Mesothelial cell of epicardium (in vitro differentiated cells): ENCODE measurements around the gene BCAN. TPM values are rescaled to one million over a fixed set of nuclear protein-coding genes. Genes with fewer than 3 reads are reported as not detected.
A peak's percentile ranks its signal among the peaks of the same experiment; 100 is the strongest.

Source experiments
- DNase-seq, 2 experiments: peaks; one replicate each; pipeline ENCODE4 v3.0.0; 2021; ENCODE audit warnings: low spot score in 2 of 2; ENCODE audit not compliant: unreplicated experiment in 2 of 2
- H3K27ac Mint-ChIP-seq: 2 replicates; pipeline ENCODE4 v1.8.0; 2021; ENCODE audit warnings: mixed read lengths
- H3K27me3 Mint-ChIP-seq: 2 replicates; pipeline ENCODE4 v1.8.0; 2021; ENCODE audit warnings: low read depth, mixed read lengths
- H3K36me3 Mint-ChIP-seq: 2 replicates; pipeline ENCODE4 v1.8.0; 2021; ENCODE audit warnings: mixed read lengths
- H3K4me1 Mint-ChIP-seq: 2 replicates; pipeline ENCODE4 v1.8.0; 2021; ENCODE audit warnings: mixed read lengths
- H3K4me3 Mint-ChIP-seq: 2 replicates; pipeline ENCODE4 v1.8.0; 2021; ENCODE audit warnings: mild to moderate bottlenecking, moderate library complexity, mixed read lengths
- H3K9me3 Mint-ChIP-seq: 2 replicates; pipeline ENCODE4 v1.8.0; 2021; ENCODE audit warnings: mixed read lengths
- CTCF ChIP-seq: fragments of 200-600 bp; sonication (generic); IDR thresholded peaks from one replicate; pipeline ENCODE4 v1.5.0; 2021; ENCODE audit warnings: antibody characterized with exemption; ENCODE audit not compliant: unreplicated experiment
- total RNA-seq: library from RNA; stranded (reverse); gene quantifications from 3 replicates; pipeline ENCODE4 v1.2.1, GENCODE V29; 2021

BCAN gene
- total RNA-seq, 1 donor from 2014 or later = 0.85 TPM

GRCh38 chr1:156666862-156667609, 25.1 kb downstream of the BCAN start:
- H3K36me3 Mint-ChIP-seq = peaks cover 9% of the 10 kb centered on the region
- no peaks in the 10 kb centered on the region for H3K27me3 Mint-ChIP-seq
- peaks cover 69% of the 10 kb centered on the region for H3K4me1 Mint-ChIP-seq
- H3K4me3 Mint-ChIP-seq = no peak overlapping the region
- DNase-seq = no peak
- H3K9me3 Mint-ChIP-seq = no peaks in the 10 kb centered on the region
- TF ChIP-seq CTCF = no peak
- peak overlapping the region; percentile 59 for H3K27ac Mint-ChIP-seq

GRCh38 chr1:156667610-156667967, 25.7 kb downstream of the BCAN start:
- DNase-seq = no peak
- peaks cover 65% of the 10 kb centered on the region for H3K4me1 Mint-ChIP-seq
- no peak overlapping the region for H3K4me3 Mint-ChIP-seq
- TF ChIP-seq CTCF = no peak
- H3K9me3 Mint-ChIP-seq = no peaks in the 10 kb centered on the region
- H3K27ac Mint-ChIP-seq = peak overlapping the region; percentile 59
- peaks cover 15% of the 10 kb centered on the region for H3K36me3 Mint-ChIP-seq
- H3K27me3 Mint-ChIP-seq = no peaks in the 10 kb centered on the region

- peaks cover 61% of the 10 kb centered on the region for H3K4me1 Mint-ChIP-seq
- no peak overlapping the region for H3K4me3 Mint-ChIP-seq
- DNase-seq = no peak
- H3K27me3 Mint-ChIP-seq = no peaks in the 10 kb centered on the region
- H3K9me3 Mint-ChIP-seq = no peaks in the 10 kb centered on the region
- peaks cover 20% of the 10 kb centered on the region for H3K36me3 Mint-ChIP-seq
- TF ChIP-seq CTCF = no peak
- H3K27ac Mint-ChIP-seq = peak overlapping the region; percentile 59
These were observed 26.2 kb downstream of the BCAN start for GRCh38 chr1:156667968-156668709.

GRCh38 chr1:156668801-156669637, 27.1 kb downstream of the BCAN start:
- H3K9me3 Mint-ChIP-seq = no peaks in the 10 kb centered on the region
- H3K4me3 Mint-ChIP-seq = no peak overlapping the region
- no peaks in the 10 kb centered on the region for H3K27me3 Mint-ChIP-seq
- DNase-seq = no peak
- H3K27ac Mint-ChIP-seq = peak overlapping the region; percentile 23
- TF ChIP-seq CTCF = no peak
- peaks cover 22% of the 10 kb centered on the region for H3K36me3 Mint-ChIP-seq
- H3K4me1 Mint-ChIP-seq = peaks cover 62% of the 10 kb centered on the region

GRCh38 chr1:156669794-156670193, 27.9 kb downstream of the BCAN start:
- no peak overlapping the region for H3K27ac Mint-ChIP-seq
- H3K36me3 Mint-ChIP-seq = peaks cover 25% of the 10 kb centered on the region
- H3K27me3 Mint-ChIP-seq = no peaks in the 10 kb centered on the region
- DNase-seq = no peak
- TF ChIP-seq CTCF = no peak
- H3K4me3 Mint-ChIP-seq = no peak overlapping the region
- peaks cover 59% of the 10 kb centered on the region for H3K4me1 Mint-ChIP-seq
- H3K9me3 Mint-ChIP-seq = no peaks in the 10 kb centered on the region
